Activated CD4-positive, alpha-beta memory T cell treated with anti-CD3 and anti-CD28 coated beads for 36 hours (primary cell): ENCODE measurements around the gene ASTN2. TPM values are rescaled to one million over a fixed set of nuclear protein-coding genes. Genes with fewer than 3 reads are reported as not detected.

Experiments
- CTCF ChIA-PET: fragments of 350-600 bp; sonication (Branson Sonifier 250); formaldehyde crosslinking; loops from one replicate; lab custom pipeline; 2021; ENCODE audit warnings: antibody characterized with exemption, inconsistent platforms; lab: Charles Lee
- POLR2A ChIA-PET: fragments of 350-600 bp; sonication (Branson Sonifier 250); formaldehyde crosslinking; loops from one replicate; lab custom pipeline; 2021; ENCODE audit warnings: antibody characterized with exemption; lab: Charles Lee
- DNase-seq: peaks from one replicate; pipeline ENCODE4 v3.0.0-alpha.2; 2020
- H3K27ac Mint-ChIP-seq: one replicate; pipeline ENCODE4 v1.8.0; 2021; ENCODE audit warnings: mixed read lengths
- H3K27me3 Mint-ChIP-seq: one replicate; pipeline ENCODE4 v1.8.0; 2021; ENCODE audit warnings: mixed read lengths
- H3K36me3 Mint-ChIP-seq: one replicate; pipeline ENCODE4 v1.8.0; 2021; ENCODE audit warnings: mixed read lengths
- H3K4me1 Mint-ChIP-seq: one replicate; pipeline ENCODE4 v1.8.0; 2021; ENCODE audit warnings: low read depth, mixed read lengths
- H3K4me3 Mint-ChIP-seq: one replicate; pipeline ENCODE4 v1.8.0; 2021; ENCODE audit warnings: mild to moderate bottlenecking, mixed read lengths
- H3K9me3 Mint-ChIP-seq: one replicate; pipeline ENCODE4 v1.8.0; 2021; ENCODE audit warnings: mixed read lengths
- intact Hi-C: fragments of 100-400 bp; cut with micrococcal nuclease; formaldehyde crosslinking; loops from one replicate; pipeline ENCODE4 v1.15.1; 2023
- total RNA-seq, 2 experiments: library from RNA; stranded (reverse); gene quantifications; one replicate each; pipeline ENCODE4 v1.2.3, GENCODE V29; 2021

Gene ASTN2
- total RNA-seq, 2 experiments from 2014 or later = 3.3 to 3.4 TPM

DNA sequence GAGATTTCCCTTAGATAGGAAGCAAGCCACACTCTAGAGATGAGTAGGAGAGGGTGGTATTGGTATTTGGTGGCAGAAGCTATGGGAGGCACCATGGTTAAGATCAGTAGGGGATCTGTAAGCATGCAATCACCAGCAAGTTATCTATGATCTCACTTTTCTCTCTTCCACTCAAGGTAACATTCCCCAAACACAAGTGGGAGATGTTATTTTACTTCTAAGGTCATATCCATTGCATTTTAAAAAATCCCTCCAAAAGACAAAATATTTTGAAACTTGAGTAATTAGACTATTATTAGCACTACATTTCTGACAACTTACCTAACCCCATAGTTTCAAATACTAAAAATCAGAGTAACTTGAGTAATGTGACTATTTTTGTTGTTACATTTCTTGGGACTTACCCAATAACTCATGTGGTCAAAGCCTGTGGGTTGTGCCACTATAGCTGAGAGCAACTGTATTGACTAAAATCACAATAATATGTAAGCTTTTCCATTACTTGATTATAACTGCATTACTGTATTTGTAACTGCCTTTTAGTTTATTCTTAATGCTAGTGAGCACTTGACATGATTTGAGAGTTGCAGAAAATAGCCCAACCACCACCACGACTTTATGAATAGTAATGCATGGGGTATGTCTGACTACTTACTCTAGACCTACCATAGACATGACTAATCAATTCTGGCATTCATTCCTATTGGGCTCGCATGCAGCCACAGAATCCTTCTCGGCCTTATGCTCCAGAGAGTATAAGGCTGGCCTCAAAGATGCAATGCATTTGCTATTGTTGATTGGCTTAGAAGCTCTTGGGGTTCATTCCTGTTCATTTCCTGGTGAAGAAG is 463.0 kb downstream of the ASTN2 start:
- H3K36me3 Mint-ChIP-seq = no peaks in the 10 kb centered on the region
- H3K27me3 Mint-ChIP-seq = no peaks in the 10 kb centered on the region
- no peaks in the 10 kb centered on the region for H3K9me3 Mint-ChIP-seq
- CTCF ChIA-PET = no interaction called here
- no peak for DNase-seq
- intact Hi-C loops = no loop called here
- no peaks in the 10 kb centered on the region for H3K4me1 Mint-ChIP-seq
- POLR2A ChIA-PET = no interaction called here
- H3K27ac Mint-ChIP-seq = no peak overlapping the region
- no peak overlapping the region for H3K4me3 Mint-ChIP-seq

- intact Hi-C loops = no loop called here
- H3K4me3 Mint-ChIP-seq = no peak overlapping the region
- no peak for DNase-seq
- POLR2A ChIA-PET = no interaction called here
- H3K9me3 Mint-ChIP-seq = no peaks in the 10 kb centered on the region
- H3K4me1 Mint-ChIP-seq = no peaks in the 10 kb centered on the region
- peaks cover 4% of the 10 kb centered on the region for H3K27me3 Mint-ChIP-seq
- no peak overlapping the region for H3K27ac Mint-ChIP-seq
- CTCF ChIA-PET = no interaction called here
- H3K36me3 Mint-ChIP-seq = no peaks in the 10 kb centered on the region
These were observed 469.0 kb downstream of the ASTN2 start for GRCh38 chr9:116945817-116946216.

- Mint-ChIP-seq H3K27ac (no peak overlapping the region), H3K4me3 (no peak overlapping the region), H3K27me3 (peaks cover 4% of the 10 kb centered on the region), H3K36me3 (no peaks in the 10 kb centered on the region), H3K4me1 (no peaks in the 10 kb centered on the region), H3K9me3 (no peaks in the 10 kb centered on the region)
- ChIA-PET CTCF (no interaction called here), POLR2A (no interaction called here)
- no peak for DNase-seq
- intact Hi-C loops = no loop called here
These were observed 469.9 kb downstream of the ASTN2 start for GRCh38 chr9:116944714-116945534.

DNA sequence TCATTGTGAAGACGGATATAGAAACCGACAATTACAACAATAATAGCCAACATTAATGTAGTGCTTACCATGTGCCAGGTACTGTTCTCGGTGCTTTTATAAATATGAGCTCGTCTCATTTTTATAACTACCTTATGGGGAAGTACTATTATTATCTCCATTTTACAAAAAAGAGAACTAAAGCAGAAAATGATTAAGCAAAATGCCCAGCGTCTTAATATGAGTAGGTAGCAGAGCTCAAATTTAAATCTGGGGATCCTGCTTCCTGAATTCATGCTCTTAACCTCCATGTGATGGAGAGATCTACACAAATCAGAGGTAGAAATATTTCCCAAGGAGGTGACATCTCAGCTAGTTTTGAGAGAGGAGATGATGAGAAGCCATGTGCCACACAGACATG is 470.9 kb downstream of the ASTN2 start:
- Mint-ChIP-seq H3K27me3 (peaks cover 4% of the 10 kb centered on the region), H3K4me1 (no peaks in the 10 kb centered on the region), H3K9me3 (no peaks in the 10 kb centered on the region), H3K36me3 (no peaks in the 10 kb centered on the region), H3K27ac (no peak overlapping the region), H3K4me3 (no peak overlapping the region)
- intact Hi-C loops = no loop called here
- ChIA-PET POLR2A (no interaction called here), CTCF (no interaction called here)
- no peak for DNase-seq

DNA sequence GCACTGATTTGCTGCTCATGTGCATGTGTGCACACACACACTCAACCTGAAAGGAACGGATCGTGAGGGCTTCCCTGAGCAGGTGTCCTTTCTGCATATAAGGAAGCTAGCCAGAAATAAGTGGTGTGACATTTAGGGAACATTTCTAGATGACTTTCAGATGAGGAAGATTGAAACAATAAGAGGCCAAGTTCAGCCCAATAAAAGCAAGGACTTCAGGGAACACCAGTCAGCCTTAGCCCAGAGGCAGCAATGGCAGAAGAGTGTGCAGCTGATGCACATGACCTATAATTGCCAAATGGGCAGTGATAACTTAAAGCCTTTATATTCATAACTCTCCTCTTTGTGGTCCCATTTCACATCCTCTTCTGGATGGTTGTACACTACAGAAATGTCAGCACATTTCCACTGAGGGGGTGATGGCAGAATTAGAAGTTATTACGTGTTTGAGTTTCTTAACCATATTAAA is 472.2 kb downstream of the ASTN2 start:
- Mint-ChIP-seq H3K9me3 (no peaks in the 10 kb centered on the region), H3K27me3 (peaks cover 4% of the 10 kb centered on the region), H3K36me3 (no peaks in the 10 kb centered on the region), H3K27ac (no peak overlapping the region), H3K4me3 (no peak overlapping the region), H3K4me1 (no peaks in the 10 kb centered on the region)
- CTCF ChIA-PET = no interaction called here
- POLR2A ChIA-PET = no interaction called here
- DNase-seq = no peak
- intact Hi-C loops = no loop called here

GRCh38 chr9:116941266-116941665 is 473.6 kb downstream of the ASTN2 start:
- no peak overlapping the region for H3K4me3 Mint-ChIP-seq
- H3K27me3 Mint-ChIP-seq = peaks cover 4% of the 10 kb centered on the region
- H3K9me3 Mint-ChIP-seq = peaks cover under 1% of the 10 kb centered on the region
- DNase-seq = no peak
- ChIA-PET POLR2A (no interaction called here), CTCF (no interaction called here)
- intact Hi-C loops = no loop called here
- H3K27ac Mint-ChIP-seq = no peak overlapping the region
- no peaks in the 10 kb centered on the region for H3K36me3 Mint-ChIP-seq
- no peaks in the 10 kb centered on the region for H3K4me1 Mint-ChIP-seq

DNA sequence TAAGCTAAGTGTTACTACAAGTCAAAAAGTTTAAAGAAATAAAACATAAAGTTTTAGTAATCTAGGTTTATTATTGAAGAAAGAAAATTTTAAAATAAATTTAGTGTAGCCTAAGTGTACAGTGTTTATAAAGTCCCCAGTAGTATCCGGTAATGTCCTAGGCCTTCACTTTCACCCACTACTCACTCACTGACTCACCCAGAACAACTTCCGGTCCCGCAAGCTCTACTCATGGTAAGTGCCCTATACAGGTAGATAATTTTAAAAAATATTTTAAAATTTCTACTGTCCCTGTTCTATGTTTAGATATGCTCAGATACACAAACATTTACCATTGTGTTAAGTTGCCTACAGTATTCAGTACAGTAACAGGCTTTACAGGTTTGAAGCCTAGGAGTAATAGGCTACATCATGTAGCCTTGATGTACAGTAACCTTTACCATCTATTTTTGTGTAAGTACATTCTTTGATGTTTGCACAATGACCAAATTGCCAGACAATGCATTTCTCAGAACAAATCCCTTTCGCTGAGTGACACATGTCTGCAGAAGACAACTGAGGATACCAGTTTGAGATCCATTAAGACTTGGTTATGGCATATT is 474.1 kb downstream of the ASTN2 start:
- intact Hi-C loops = no loop called here
- no peaks in the 10 kb centered on the region for H3K4me1 Mint-ChIP-seq

GRCh38 chr9:116939614-116940013 is 475.2 kb downstream of the ASTN2 start:
- ChIA-PET CTCF (no interaction called here), POLR2A (no interaction called here)
- no peak overlapping the region for H3K27ac Mint-ChIP-seq
- H3K4me1 Mint-ChIP-seq = no peaks in the 10 kb centered on the region
- H3K9me3 Mint-ChIP-seq = peaks cover 3% of the 10 kb centered on the region
- intact Hi-C loops = no loop called here
- peaks cover 4% of the 10 kb centered on the region for H3K27me3 Mint-ChIP-seq
- DNase-seq = no peak
- no peak overlapping the region for H3K4me3 Mint-ChIP-seq
- no peaks in the 10 kb centered on the region for H3K36me3 Mint-ChIP-seq

More for the DNA sequence above, 474.1 kb downstream of the ASTN2 start:
- POLR2A ChIA-PET = no interaction called here
- Mint-ChIP-seq H3K4me3 (no peak overlapping the region), H3K36me3 (no peaks in the 10 kb centered on the region), H3K9me3 (peaks cover 3% of the 10 kb centered on the region), H3K27ac (no peak overlapping the region), H3K27me3 (peaks cover 4% of the 10 kb centered on the region)
- CTCF ChIA-PET = no interaction called here
- DNase-seq = no peak

DNA sequence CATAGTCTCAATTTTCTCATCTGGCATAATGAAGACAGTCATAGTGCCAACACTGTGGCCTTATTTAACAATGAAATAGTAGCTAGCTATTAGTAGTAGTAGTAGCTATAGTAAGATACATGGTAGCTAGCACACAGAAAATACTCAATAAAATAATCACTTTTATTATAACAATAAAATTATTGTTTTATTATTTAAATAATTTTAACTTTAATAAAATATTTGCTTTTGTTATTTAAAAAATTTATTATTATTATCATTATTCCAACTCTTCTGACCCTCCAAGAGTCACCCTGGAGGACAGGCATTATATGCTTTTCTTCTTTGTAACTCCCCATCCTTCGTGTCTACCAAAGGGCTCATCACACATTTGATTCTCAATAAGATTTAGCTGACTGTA is 475.7 kb downstream of the ASTN2 start:
- no peak for DNase-seq
- peaks cover 3% of the 10 kb centered on the region for H3K9me3 Mint-ChIP-seq
- H3K27ac Mint-ChIP-seq = no peak overlapping the region
- H3K4me3 Mint-ChIP-seq = no peak overlapping the region
- intact Hi-C loops = no loop called here
- H3K4me1 Mint-ChIP-seq = no peaks in the 10 kb centered on the region
- CTCF ChIA-PET = no interaction called here
- H3K36me3 Mint-ChIP-seq = no peaks in the 10 kb centered on the region
- H3K27me3 Mint-ChIP-seq = peaks cover 4% of the 10 kb centered on the region
- POLR2A ChIA-PET = no interaction called here

- DNase-seq = no peak
- no peak overlapping the region for H3K27ac Mint-ChIP-seq
- H3K4me1 Mint-ChIP-seq = no peaks in the 10 kb centered on the region
- H3K27me3 Mint-ChIP-seq = peaks cover 2% of the 10 kb centered on the region
- intact Hi-C loops = no loop called here
- H3K9me3 Mint-ChIP-seq = peaks cover 3% of the 10 kb centered on the region
- no peak overlapping the region for H3K4me3 Mint-ChIP-seq
- ChIA-PET CTCF (no interaction called here), POLR2A (no interaction called here)
- no peaks in the 10 kb centered on the region for H3K36me3 Mint-ChIP-seq
These were observed 477.5 kb downstream of the ASTN2 start for GRCh38 chr9:116937361-116937760.

- POLR2A ChIA-PET = no interaction called here
- intact Hi-C loops = no loop called here
- H3K4me1 Mint-ChIP-seq = no peaks in the 10 kb centered on the region
- CTCF ChIA-PET = no interaction called here
- H3K9me3 Mint-ChIP-seq = peaks cover 3% of the 10 kb centered on the region
- DNase-seq = no peak
- no peak overlapping the region for H3K27ac Mint-ChIP-seq
- peaks cover 2% of the 10 kb centered on the region for H3K27me3 Mint-ChIP-seq
- no peaks in the 10 kb centered on the region for H3K36me3 Mint-ChIP-seq
- no peak overlapping the region for H3K4me3 Mint-ChIP-seq
These were observed 479.5 kb downstream of the ASTN2 start for GRCh38 chr9:116935149-116935897.

DNA sequence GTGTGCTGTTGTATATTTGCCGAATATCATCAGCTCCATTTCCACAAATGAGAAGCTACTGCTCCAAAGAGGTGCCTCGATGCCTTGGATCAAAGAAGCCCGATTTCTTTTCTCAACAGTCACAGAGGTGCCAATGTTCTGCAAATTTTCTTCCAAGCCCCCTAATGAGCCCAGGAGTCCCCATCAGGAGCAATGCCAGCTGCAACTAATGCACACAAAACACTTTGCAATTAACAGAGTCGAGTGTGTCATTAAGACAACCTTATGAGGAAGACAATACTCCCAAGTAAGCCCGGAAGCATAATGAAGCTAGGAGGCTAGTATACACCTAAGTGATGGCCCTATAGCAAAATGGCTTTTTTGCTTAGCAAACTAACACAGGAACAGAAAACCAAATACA is 480.7 kb downstream of the ASTN2 start:
- intact Hi-C loops = no loop called here
- peaks cover 2% of the 10 kb centered on the region for H3K27me3 Mint-ChIP-seq
- H3K9me3 Mint-ChIP-seq = peaks cover 3% of the 10 kb centered on the region
- POLR2A ChIA-PET = no interaction called here
- H3K36me3 Mint-ChIP-seq = no peaks in the 10 kb centered on the region
- no peaks in the 10 kb centered on the region for H3K4me1 Mint-ChIP-seq
- CTCF ChIA-PET = no interaction called here
- no peak overlapping the region for H3K27ac Mint-ChIP-seq
- no peak overlapping the region for H3K4me3 Mint-ChIP-seq
- no peak for DNase-seq
